GM19099 (cell line): ENCODE data around the gene NAALADL1.

Experiments used
- POLR2A ChIP-seq: IDR thresholded peaks from 3 replicates; pipeline ENCODE4 v1.6.1; 2011; ENCODE audit warnings: low read depth; ENCODE audit not compliant: insufficient read length; ENCODE audit errors: extremely low read depth

NAALADL1 gene

GRCh38 chr11:65087827-65088226 is 29.5 kb upstream of the NAALADL1 start:
- no peak for TF ChIP-seq POLR2A

GRCh38 chr11:65087216-65087615 is 28.9 kb upstream of the NAALADL1 start:
- TF ChIP-seq POLR2A, result no peak

- no peak for TF ChIP-seq POLR2A
Observed at GRCh38 chr11:65086809-65087208, 28.5 kb upstream of the NAALADL1 start.

- TF ChIP-seq POLR2A, result no peak
Observed at GRCh38 chr11:65085446-65085845, 27.1 kb upstream of the NAALADL1 start.

- no peak for TF ChIP-seq POLR2A
Observed at GRCh38 chr11:65084598-65085375, 26.4 kb upstream of the NAALADL1 start.

- TF ChIP-seq POLR2A, result peak; percentile 87
Observed at GRCh38 chr11:65083834-65084597, 25.7 kb upstream of the NAALADL1 start, which contains the start of the genes CDCA5 and ZFPL1. CDCA5 (minus strand) TSS chr11:65084040; CDS start chr11:65083978, 62 bp downstream. ZFPL1 (plus strand) TSS chr11:65084222; CDS start chr11:65084699, 477 bp downstream.

GRCh38 chr11:65083134-65083833 is 24.9 kb upstream of the NAALADL1 start:
- TF ChIP-seq POLR2A, result no peak

- TF ChIP-seq POLR2A, result no peak
Observed at GRCh38 chr11:65078786-65079342, 20.5 kb upstream of the NAALADL1 start.

- TF ChIP-seq POLR2A, result no peak
Observed at GRCh38 chr11:65078151-65078550, 19.8 kb upstream of the NAALADL1 start.

- no peak for TF ChIP-seq POLR2A
Observed at GRCh38 chr11:65077451-65077850, 19.1 kb upstream of the NAALADL1 start.

GRCh38 chr11:65072631-65072966 is 14.2 kb upstream of the NAALADL1 start:
- TF ChIP-seq POLR2A, result no peak

GRCh38 chr11:65071907-65072630 is 13.7 kb upstream of the NAALADL1 start:
- no peak for TF ChIP-seq POLR2A

- TF ChIP-seq POLR2A, result no peak
Observed at GRCh38 chr11:65069217-65069616, 10.9 kb upstream of the NAALADL1 start.

GRCh38 chr11:65067446-65067845 is 9.1 kb upstream of the NAALADL1 start:
- no peak for TF ChIP-seq POLR2A
